Mucosa of stomach (tissue), 1 donor: Measurements from ENCODE around the gene YBX2.

Experiments
- H3K27me3 ChIP-seq: one replicate; pipeline ENCODE4 v1.7.0; 2013; ENCODE audit warnings: mild to moderate bottlenecking, low read length; ENCODE audit not compliant: control insufficient read depth, insufficient read depth
- H3K36me3 ChIP-seq: one replicate; pipeline ENCODE4 v1.7.0; 2013; ENCODE audit warnings: low read length; ENCODE audit not compliant: control insufficient read depth, insufficient read depth
- H3K4me1 ChIP-seq: one replicate; pipeline ENCODE4 v1.7.0; 2013; ENCODE audit warnings: mild to moderate bottlenecking, low read length; ENCODE audit not compliant: control insufficient read depth, insufficient read depth
- H3K4me3 ChIP-seq: one replicate; pipeline ENCODE4 v1.7.0; 2013; ENCODE audit warnings: low read length
- H3K9ac ChIP-seq: one replicate; pipeline ENCODE4 v1.7.0; 2013; ENCODE audit warnings: mild to moderate bottlenecking, low read length, moderate library complexity
- H3K9me3 ChIP-seq: one replicate; pipeline ENCODE4 v1.7.0; 2013; ENCODE audit warnings: mild to moderate bottlenecking, low read length, moderate library complexity; ENCODE audit not compliant: control insufficient read depth
- donor health status: Pancreatic carcinoma.

YBX2 gene

DNA sequence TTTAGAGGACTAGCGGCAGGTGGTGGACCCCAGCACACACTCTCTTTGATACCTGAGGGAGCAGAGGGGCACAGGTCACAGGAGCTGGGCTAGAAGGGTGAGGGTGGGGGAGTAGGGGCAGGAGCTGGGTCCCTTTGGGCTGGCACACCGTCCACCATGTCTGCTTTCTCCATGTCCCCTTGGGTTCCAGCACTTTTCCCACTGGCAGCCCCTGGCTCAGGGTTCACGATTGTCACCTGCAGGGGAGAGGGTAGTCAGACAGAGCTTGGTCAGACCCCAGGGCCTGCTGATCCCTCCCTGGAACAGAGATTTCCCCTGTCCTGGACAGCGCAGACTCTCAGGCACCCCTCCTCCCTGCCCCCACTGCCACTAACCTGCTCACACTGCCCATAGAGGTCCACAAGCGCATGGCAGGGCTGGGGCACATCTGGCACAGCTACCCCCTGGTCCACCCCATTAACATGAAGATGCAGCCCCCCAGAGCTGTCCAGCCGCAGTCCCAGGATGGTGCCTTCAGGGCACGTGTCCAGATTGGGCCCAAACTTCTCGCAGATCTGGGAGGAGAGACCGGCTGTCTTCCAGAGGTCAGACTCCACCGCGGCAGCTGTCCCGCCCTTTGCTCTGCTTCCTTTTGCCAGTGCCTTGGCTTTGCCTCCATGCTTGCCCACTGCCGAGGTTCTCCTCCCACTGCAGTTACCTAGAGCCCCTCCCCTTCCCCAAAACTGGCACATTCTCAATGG is 23.9 kb upstream of the YBX2 start:
- H3K9me3 ChIP-seq, result no peaks in the 10 kb centered on the region
- peaks cover 4% of the 10 kb centered on the region for H3K36me3 ChIP-seq
- H3K4me1 ChIP-seq, result peaks cover 20% of the 10 kb centered on the region

DNA sequence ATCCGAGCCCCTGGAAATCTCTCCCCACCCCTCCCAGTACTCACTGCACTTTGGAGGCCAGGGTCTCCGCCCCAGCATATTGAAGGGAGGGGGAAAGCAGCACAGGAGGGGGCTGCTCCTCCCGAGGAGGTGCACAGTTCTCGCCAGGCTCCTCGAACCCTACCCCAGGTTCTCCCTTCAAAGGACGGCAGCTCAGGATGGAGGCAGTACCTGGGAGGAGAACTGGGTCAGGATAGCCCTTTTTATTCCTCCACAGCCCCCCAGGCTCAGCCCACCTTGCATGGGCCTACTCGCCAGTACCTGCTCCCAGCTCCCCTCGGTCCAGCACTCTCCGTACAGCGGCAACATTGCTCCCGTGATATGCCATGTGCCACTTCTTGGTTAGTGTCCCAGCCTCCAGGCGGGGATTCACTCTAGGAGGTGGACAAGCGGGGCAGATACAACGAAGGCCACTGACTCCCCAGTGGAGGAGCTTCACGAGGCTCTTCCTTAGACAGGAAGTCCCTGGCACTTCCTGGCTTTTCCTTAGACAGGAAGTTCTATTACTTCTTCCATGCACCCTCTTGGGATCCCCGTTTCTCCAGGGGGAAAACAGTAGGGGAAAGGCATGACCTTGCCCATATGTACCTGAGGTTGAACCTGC is 22.8 kb upstream of the YBX2 start:
- Histone ChIP-seq H3K27me3 (no peaks in the 10 kb centered on the region), H3K4me1 (peaks cover 28% of the 10 kb centered on the region), H3K36me3 (peaks cover 10% of the 10 kb centered on the region), H3K9ac (no peak overlapping the region), H3K9me3 (no peaks in the 10 kb centered on the region), H3K4me3 (no peak overlapping the region)

More for the DNA sequence above, 23.9 kb upstream of the YBX2 start:
- no peak overlapping the region for H3K9ac ChIP-seq
- no peaks in the 10 kb centered on the region for H3K27me3 ChIP-seq
- no peak overlapping the region for H3K4me3 ChIP-seq

DNA sequence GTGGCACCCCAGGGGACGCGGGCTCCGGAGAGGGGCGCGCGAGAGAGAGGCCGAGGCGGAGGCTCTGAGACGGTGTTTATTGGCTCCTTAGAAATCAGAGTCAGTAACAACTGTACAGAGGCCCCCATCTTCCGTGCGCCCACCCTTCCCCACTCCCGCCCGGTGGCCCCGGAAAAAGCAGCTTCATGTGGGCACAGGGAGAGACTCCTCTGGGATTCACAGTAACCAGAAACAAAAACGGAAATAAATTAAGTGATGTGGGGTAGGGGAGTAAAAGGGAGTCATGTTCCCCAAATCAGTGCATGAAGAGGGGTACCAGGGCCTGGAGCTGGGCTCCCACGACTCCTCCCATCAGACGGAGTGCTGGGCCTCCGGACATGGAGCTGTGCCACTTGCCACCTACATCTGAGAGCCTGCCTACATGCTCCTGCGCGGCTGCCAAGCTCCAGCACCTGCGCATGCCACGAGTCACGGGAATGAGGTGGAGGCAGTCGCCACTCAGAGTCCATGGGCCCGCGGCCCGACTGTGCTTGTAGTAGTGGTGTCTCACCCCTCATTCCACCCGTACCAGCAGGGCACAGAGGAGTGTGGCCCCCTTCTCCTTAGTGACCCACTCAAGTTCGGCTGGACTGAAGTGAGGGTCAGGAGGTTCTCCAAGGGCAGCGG is 21.3 kb upstream of the YBX2 start:
- Histone ChIP-seq H3K36me3 (peaks cover 14% of the 10 kb centered on the region), H3K4me1 (peaks cover 28% of the 10 kb centered on the region), H3K9me3 (no peaks in the 10 kb centered on the region), H3K9ac (peak overlapping the region; percentile 79), H3K27me3 (no peaks in the 10 kb centered on the region), H3K4me3 (peak overlapping the region; percentile 23)

DNA sequence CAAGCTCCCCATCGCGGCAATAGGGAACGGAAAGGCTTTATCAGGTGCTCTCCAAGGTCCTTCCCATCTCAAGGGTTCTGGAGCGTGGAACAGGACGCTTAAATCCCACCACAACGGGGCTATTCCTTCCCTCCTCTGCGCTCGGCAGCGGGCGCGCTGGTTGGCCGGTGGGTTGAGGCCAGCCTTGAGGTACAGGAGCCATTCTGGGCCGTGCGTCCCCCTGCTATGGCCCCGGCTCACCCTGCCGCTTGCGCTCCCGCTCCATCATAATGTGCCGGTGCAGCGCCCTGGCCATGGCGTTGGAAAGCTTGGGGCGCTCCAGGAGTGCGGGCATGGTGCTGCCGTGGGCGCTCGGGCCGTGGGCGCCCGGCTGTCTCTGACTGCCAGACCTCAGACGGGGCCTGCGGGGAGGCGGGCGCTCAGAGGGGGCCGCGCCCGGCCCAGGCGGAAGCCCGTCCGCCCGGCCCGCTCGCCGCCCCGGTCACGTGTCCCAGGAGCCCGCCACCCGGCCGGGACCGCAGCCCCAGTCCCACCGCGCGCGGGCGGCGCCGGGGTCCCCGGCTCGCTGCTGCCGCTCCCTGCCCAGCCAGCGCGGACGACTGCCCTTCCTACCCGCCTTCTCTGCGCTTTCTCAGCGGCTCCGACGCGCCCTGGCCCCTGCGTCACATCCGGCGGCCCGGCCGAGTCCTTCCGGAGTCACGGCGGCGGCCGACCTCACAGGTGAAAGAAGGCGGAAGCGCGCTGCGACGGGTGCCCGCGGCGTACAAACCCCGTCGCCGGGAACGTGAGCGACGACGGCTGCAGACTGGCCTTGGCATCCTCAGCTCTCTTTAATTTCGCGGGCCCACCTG is 20.5 kb upstream of the YBX2 start, which contains the start of gene GPS2:
TSS of gene GPS2 (minus strand) at position 642 of the 851 bp plus-strand sequence. CDS start at position 334, 308 bp downstream.
- Histone ChIP-seq H3K27me3 (no peaks in the 10 kb centered on the region), H3K4me1 (peaks cover 32% of the 10 kb centered on the region), H3K4me3 (peak within 1 kb of the TSS; percentile 70), H3K9me3 (no peaks in the 10 kb centered on the region), H3K36me3 (peaks cover 17% of the 10 kb centered on the region), H3K9ac (peak within 1 kb of the TSS; percentile 79)

DNA sequence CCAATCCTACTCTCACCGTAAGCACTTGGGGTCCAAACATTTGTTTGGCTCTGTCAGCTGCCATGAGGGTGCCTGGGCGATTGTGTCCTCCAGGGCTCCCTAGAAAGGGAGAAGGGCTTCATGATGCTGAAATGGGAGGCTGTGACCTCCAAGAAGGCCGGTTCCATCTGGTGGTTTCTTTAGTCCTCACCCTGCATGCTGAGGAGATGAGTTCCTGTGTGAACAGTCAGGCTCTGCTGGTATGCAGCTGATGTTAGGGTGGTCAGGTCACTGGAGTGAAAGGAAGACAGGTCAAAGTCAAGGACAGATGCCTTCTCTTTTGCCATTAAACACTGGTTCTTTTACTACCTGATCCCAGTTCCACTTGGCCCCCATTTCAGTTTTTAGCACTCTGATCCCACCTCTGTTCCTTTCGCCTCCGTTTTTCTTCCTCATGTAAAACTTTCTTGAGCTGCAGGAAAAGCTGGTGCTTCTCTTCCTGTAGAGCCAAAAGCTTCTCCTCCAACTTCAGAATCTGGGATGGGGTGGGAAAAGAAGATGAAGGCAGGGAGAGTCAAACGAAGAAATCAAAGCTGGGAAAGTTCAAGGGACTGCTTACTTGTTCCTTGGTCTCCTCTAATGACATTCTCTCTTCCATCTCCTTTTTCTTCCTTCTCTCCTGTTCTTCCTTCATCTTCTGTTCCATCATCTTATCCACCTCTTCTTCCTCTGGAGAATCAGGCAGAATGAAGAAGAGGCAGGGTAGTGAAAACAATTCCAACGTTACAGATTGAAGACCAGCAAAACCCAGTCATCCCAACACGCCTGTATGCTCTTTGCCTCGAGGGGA is 19.7 kb upstream of the YBX2 start:
- no peaks in the 10 kb centered on the region for H3K9me3 ChIP-seq
- H3K36me3 ChIP-seq, result peaks cover 21% of the 10 kb centered on the region
- no peaks in the 10 kb centered on the region for H3K27me3 ChIP-seq
- H3K4me3 ChIP-seq, result peak overlapping the region; percentile 70
- H3K9ac ChIP-seq, result peak overlapping the region; percentile 79
- H3K4me1 ChIP-seq, result peaks cover 41% of the 10 kb centered on the region

DNA sequence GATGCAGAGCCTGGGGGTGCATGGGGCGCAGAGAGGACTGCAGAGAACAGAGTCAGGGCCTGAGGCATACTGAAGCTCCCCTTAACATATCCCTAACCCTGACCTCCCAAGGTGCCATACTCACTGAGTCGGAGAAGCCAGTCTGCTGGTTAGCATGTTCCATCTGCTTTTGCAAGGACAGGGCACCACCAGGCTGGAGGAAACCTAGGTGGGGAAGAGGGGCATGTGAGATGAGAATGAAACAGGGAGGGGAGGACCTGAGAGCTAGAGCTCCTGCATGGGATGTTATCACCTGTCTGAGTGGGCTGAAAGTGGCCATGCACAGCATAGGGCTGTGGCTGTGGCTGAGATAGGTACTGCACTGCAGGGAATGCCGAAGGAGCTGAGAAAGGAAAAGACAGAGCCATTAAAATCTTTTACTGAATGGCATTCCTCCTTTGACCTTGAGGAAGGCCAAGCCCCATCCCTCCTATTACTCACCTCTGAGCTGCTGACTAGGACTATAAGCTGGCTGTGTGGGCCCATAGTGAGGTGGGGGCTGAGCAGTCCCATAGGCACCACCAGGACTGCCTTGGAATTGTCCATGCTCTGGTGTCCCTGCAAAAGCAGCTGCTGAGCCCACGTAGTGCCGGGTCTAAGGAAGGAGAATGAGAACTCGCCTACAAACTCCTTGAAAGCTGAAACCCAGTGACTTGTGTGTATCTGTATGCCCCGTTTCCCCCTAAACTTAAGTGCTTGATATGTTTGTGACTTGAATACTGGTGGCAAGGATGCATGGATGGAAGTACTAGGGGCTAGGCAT is 18.9 kb upstream of the YBX2 start:
- no peak overlapping the region for H3K4me3 ChIP-seq
- H3K36me3 ChIP-seq, result peaks cover 21% of the 10 kb centered on the region
- no peaks in the 10 kb centered on the region for H3K9me3 ChIP-seq
- peaks cover 44% of the 10 kb centered on the region for H3K4me1 ChIP-seq
- H3K27me3 ChIP-seq, result no peaks in the 10 kb centered on the region
- H3K9ac ChIP-seq, result peak overlapping the region; percentile 24

DNA sequence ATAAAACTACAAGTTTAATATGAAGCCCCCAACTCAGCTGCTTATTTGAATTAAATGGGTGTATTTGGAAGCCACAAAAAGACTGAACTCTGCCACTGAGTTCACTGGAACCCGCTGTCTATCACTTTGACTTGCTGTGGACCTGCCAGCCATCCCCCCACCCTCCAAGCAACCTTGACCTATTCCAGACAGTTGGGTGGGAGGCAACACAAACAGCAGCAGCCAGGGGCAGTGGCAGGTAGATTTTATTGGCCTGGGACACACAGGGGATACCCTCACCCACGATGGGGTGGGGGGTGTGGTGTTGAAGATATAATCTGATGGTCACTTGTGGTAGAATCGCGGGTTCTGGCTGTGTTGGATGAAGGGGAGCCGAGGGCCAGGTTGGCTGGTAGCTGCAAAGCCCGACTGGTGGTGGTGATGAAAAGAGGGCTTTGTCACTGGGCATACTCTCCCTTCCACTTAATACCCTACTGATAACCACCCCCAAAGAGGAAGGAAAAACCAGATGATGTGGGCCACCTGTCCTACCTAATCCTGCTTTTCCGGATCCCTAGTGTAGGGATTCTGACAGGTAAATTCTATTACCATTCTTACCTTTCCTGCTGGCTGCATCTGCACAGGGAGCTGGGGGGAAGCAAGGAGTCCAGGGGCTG is 18.1 kb upstream of the YBX2 start:
- Histone ChIP-seq H3K36me3 (peaks cover 21% of the 10 kb centered on the region), H3K9me3 (no peaks in the 10 kb centered on the region), H3K27me3 (no peaks in the 10 kb centered on the region), H3K9ac (no peak overlapping the region), H3K4me3 (no peak overlapping the region), H3K4me1 (peaks cover 44% of the 10 kb centered on the region)

DNA sequence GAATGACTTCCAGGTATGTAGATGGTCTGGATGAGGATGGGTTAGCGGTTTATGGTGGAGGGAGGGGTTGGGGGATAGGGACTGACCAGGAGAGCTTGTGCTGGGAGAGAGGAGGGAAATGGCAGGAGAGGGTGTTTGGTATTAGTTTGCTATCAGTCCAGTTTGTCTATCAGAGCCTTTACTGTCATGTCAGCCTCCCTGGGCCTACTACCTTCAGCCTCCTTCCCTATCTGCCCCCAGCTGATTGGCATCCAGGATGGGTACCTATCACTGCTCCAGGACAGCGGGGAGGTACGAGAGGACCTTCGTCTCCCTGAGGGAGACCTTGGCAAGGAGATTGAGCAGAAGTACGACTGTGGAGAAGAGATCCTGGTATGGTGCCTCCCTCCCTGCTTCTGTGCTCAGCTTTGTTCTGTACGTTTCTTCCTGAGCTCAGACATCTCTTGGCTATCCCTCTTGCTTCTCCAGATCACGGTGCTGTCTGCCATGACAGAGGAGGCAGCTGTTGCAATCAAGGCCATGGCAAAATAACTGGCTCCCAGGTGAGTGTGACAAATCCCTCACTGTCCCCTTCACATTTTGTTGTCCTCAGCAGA is 16.8 kb upstream of the YBX2 start:
- no peak overlapping the region for H3K4me3 ChIP-seq
- no peaks in the 10 kb centered on the region for H3K9me3 ChIP-seq
- peaks cover 21% of the 10 kb centered on the region for H3K36me3 ChIP-seq
- peaks cover 44% of the 10 kb centered on the region for H3K4me1 ChIP-seq
- H3K27me3 ChIP-seq, result no peaks in the 10 kb centered on the region
- no peak overlapping the region for H3K9ac ChIP-seq

DNA sequence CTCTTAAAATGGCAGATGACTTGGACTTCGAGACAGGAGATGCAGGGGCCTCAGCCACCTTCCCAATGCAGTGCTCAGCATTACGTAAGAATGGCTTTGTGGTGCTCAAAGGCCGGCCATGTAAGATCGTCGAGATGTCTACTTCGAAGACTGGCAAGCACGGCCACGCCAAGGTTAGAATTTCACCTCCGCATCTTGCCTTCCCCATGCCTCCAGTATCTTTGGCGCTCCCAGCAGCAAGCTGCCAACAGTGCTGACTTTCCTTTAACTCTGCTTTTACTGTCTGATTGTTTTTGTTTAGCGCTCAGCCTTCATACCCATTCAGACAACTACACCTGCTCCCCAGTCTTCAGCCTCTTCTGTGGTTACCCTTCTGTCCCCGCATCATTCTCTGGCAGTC is 15.2 kb upstream of the YBX2 start:
- Histone ChIP-seq H3K36me3 (peaks cover 21% of the 10 kb centered on the region), H3K4me3 (peak overlapping the region; percentile 91), H3K27me3 (no peaks in the 10 kb centered on the region), H3K4me1 (peaks cover 37% of the 10 kb centered on the region), H3K9ac (no peak overlapping the region), H3K9me3 (no peaks in the 10 kb centered on the region)
